ENCODE data around the gene LAMP2. TPM values are rescaled to one million over a fixed set of nuclear protein-coding genes. Genes with fewer than 3 reads are reported as not detected.
"Not testable (repeated sequence)": the region's sequence is repeated elsewhere in the genome, so short reads cannot be mapped to it uniquely, and the experiment has no call there.

Gene LAMP2
- total RNA-seq, 4 donors from 2014 or later, result 19.8 to 119 (median 65.7) TPM

DNA sequence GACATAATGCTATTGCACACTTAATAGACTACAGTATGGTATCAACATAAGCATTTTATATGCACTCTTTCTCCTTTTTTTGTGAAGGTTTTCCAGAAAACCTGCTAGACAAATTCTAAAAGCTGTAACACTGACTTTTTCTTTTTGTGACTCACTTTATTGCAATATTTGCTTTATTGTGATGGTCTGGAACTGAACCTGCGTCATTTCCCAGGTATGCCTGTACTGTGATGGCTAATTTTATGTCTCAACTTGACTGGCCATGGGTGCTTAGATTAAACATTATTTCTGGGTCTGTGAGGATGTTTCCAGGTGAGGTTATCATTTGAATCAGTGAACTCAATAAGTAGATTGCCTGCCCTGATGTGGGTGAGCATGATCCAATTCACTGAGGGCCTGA is 35.5 kb upstream of the LAMP2 start:
- no peak overlapping the region for H3K27ac ChIP-seq
- H3K9me3 ChIP-seq, result no peaks in the 10 kb centered on the region
- no peak overlapping the region for H3K4me3 ChIP-seq
- H3K36me3 ChIP-seq, result no peaks in the 10 kb centered on the region
- no peak for DNase-seq
- no peaks in the 10 kb centered on the region for H3K4me1 ChIP-seq
- TF ChIP-seq POLR2A (IDR thresholded peaks at IDR 0.05), result no peak
- TF ChIP-seq, protein P1, sequence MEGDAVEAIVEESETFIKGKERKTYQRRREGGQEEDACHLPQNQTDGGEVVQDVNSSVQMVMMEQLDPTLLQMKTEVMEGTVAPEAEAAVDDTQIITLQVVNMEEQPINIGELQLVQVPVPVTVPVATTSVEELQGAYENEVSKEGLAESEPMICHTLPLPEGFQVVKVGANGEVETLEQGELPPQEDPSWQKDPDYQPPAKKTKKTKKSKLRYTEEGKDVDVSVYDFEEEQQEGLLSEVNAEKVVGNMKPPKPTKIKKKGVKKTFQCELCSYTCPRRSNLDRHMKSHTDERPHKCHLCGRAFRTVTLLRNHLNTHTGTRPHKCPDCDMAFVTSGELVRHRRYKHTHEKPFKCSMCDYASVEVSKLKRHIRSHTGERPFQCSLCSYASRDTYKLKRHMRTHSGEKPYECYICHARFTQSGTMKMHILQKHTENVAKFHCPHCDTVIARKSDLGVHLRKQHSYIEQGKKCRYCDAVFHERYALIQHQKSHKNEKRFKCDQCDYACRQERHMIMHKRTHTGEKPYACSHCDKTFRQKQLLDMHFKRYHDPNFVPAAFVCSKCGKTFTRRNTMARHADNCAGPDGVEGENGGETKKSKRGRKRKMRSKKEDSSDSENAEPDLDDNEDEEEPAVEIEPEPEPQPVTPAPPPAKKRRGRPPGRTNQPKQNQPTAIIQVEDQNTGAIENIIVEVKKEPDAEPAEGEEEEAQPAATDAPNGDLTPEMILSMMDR (IDR thresholded peaks at IDR 0.05), result no peak
- H3K27me3 ChIP-seq, result no peaks in the 10 kb centered on the region

DNA sequence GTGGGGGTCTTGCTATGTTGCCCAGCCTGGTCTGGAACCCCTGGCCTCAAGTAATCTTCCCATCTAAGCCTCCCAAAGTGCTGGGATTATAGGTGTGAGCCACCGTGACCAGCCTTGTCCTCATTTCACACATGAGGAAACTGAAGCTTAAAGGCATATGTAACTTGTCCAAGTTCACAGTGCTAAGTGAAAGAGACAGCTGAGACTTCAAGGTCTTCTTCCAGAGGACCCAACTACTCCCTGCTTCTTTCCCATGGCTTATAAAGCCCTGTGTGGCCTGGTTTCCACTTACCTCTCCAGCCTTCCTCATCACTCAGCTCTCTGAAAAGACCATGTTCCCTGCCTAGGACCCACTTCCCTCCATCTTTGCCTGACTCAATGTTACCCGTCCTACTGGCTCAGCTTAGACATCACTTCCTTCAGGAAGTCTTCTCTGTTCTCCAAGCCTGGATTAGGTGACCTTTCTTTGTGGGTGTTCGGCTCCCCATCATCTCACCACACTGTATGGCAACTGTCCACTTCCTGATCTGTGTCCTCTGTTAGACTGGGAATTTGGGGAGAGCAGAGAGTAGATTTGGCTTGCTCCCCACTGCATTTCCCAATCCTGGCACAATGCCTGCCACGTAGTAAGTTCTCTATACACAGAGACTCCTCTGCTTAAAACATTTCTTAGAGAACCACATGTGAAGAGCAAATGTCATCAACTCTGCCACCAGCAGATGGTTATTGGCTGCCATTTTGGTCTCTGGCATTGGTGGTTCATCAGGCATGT is 30.4 kb upstream of the LAMP2 start:
- TF ChIP-seq, protein P1 (IDR thresholded peaks at IDR 0.05), result no peak
- TF ChIP-seq POLR2A (IDR thresholded peaks at IDR 0.05), result no peak
- DNase-seq, result no peak

DNA sequence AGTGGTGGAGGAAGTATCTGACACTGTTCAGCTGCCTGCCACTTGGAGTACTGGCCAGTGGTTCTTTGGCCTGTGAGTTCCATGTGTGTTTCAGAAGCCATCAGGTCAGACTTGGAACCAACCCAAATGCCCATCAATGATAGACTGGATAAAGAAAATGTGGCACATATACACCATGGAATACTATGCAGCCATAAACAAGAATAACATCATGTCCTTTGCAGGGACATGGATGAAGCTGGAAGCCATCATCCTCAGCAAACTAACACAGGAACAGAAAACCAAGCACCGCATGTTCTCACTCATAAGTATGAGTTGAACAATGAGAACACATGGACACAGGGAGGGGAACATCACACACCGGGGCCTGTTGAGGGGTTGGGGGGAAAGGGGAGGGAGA is 21.0 kb upstream of the LAMP2 start:
- H3K36me3 ChIP-seq, H3K9me3 ChIP-seq, H3K27ac ChIP-seq, DNase-seq, H3K27me3 ChIP-seq, H3K4me3 ChIP-seq, H3K4me1 ChIP-seq: not testable (repeated sequence)

More for the DNA sequence above, 30.4 kb upstream of the LAMP2 start:
- Histone ChIP-seq H3K4me3 (no peak overlapping the region), H3K9me3 (no peaks in the 10 kb centered on the region), H3K27me3 (no peaks in the 10 kb centered on the region), H3K27ac (no peak overlapping the region), H3K4me1 (no peaks in the 10 kb centered on the region), H3K36me3 (no peaks in the 10 kb centered on the region)

DNA sequence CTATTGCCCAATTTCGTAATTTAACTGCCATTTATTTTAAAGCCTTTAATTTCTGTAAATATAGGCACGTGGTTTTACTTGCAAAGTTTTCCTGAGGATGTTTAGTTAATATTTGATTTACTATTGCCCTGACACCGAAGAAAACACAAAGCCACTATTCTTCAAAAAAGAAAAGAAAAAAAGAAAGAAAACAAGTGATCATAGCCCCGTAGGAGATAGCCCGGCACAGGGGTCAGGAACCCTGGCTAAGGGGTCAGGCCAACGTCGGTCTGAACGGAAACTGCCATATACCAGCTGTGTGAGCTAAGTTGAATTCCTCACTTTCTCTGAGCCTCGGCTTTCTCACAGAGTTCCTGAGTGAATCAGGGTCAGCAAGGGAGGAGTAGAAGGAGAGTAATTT is 17.7 kb upstream of the LAMP2 start:
- Histone ChIP-seq H3K4me3 (no peak overlapping the region), H3K9me3 (no peaks in the 10 kb centered on the region), H3K27me3 (no peaks in the 10 kb centered on the region), H3K27ac (no peak overlapping the region), H3K4me1 (no peaks in the 10 kb centered on the region), H3K36me3 (no peaks in the 10 kb centered on the region)
- no peak for DNase-seq
- TF ChIP-seq POLR2A (IDR thresholded peaks at IDR 0.05), result no peak
- TF ChIP-seq, protein P1 (IDR thresholded peaks at IDR 0.05), result no peak

GRCh38 chrX:120485638-120486520 is 16.8 kb upstream of the LAMP2 start:
- TF ChIP-seq POLR2A (IDR thresholded peaks at IDR 0.05), result peak in 1 of 2 donors; percentile 29
- TF ChIP-seq, protein P1 (IDR thresholded peaks at IDR 0.05), result peak in 5 of 6 experiments; percentile 25 to 72 (median 58)
- DNase-seq, result peak; percentile 50 to 79 (median 75)
- Histone ChIP-seq H3K4me1 (no peaks in the 10 kb centered on the region), H3K27ac (peak overlapping the region; percentile 72 to 93 (median 90)), H3K27me3 (no peaks in the 10 kb centered on the region), H3K36me3 (no peaks in the 10 kb centered on the region), H3K4me3 (peak overlapping the region; percentile 39 to 58 (median 48)), H3K9me3 (no peaks in the 10 kb centered on the region)

DNA sequence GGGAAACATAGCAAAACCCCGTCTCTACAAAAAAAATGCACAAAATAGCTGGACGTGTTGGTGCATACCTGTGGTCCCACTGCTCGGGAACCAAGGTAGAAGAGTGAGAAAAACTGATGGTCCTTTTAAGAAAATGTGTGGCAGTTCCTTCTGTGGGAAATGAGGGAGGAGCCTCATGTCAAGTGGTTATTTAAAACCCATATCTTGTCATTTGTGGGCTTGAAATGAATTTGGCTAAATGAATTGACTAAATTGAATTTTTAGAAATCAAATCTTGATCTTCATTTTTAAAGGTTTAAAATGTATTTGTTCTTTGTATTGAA is 16.2 kb upstream of the LAMP2 start:
- peak overlapping the region; percentile 72 to 93 (median 90) for H3K27ac ChIP-seq
- peak overlapping the region; percentile 39 to 58 (median 48) for H3K4me3 ChIP-seq
- no peak for TF ChIP-seq POLR2A (IDR thresholded peaks at IDR 0.05)
- TF ChIP-seq, protein P1 (IDR thresholded peaks at IDR 0.05), result no peak
- no peaks in the 10 kb centered on the region for H3K27me3 ChIP-seq
- H3K9me3 ChIP-seq, result no peaks in the 10 kb centered on the region
- no peaks in the 10 kb centered on the region for H3K4me1 ChIP-seq
- DNase-seq, result no peak
- H3K36me3 ChIP-seq, result no peaks in the 10 kb centered on the region
